Spleen (tissue), 13 donors: ENCODE measurements around the gene ITGB8. TPM values are rescaled to one million over a fixed set of nuclear protein-coding genes. Genes with fewer than 3 reads are reported as not detected.

Source experiments
- DNase-seq: peaks from one replicate; pipeline ENCODE4 v3.0.0-alpha.2; 2020
- H3K27ac ChIP-seq, 8 donors: fragments of 200-600 bp; sonication (generic) in 7 of 8; 1 replicate in 4 of 8; 2 replicates in 4 of 8; pipeline versions ENCODE4 v1.5.0 to v1.8.0; 2016 to 2021; ENCODE audit warnings: inconsistent platforms in 4 of 8, mild to moderate bottlenecking in 4 of 8, moderate library complexity in 1 of 8
- H3K27me3 ChIP-seq, 7 donors: fragments of 200-600 bp; sonication (generic) in 6 of 7; replicated peaks in 1 of 7; 1 replicate in 4 of 7; 2 replicates in 3 of 7; pipeline versions ENCODE4 v1.5.0 to v1.8.0; 2016 to 2021; ENCODE audit warnings: inconsistent platforms in 3 of 7, mild to moderate bottlenecking in 1 of 7
- H3K36me3 ChIP-seq, 6 donors: fragments of 200-600 bp; sonication (generic) in 5 of 6; 1 replicate in 4 of 6; 2 replicates in 2 of 6; pipeline versions ENCODE4 v1.5.0 to v1.8.0; 2016 to 2021; ENCODE audit warnings: inconsistent platforms in 2 of 6
- H3K4me1 ChIP-seq, 6 donors: fragments of 200-600 bp; sonication (generic) in 5 of 6; 1 replicate in 3 of 6; 2 replicates in 3 of 6; pipeline versions ENCODE4 v1.5.0 to v1.8.0; 2016 to 2021; ENCODE audit warnings: inconsistent platforms in 3 of 6
- H3K4me3 ChIP-seq, 8 donors: fragments of 200-600 bp; sonication (generic) in 7 of 8; 1 replicate in 4 of 8; 2 replicates in 4 of 8; pipeline versions ENCODE4 v1.5.0 to v1.8.0; 2016 to 2021; ENCODE audit warnings: inconsistent platforms in 4 of 8, mild to moderate bottlenecking in 4 of 8, moderate library complexity in 2 of 8
- H3K9me3 ChIP-seq, 8 donors: fragments of 200-600 bp; sonication (generic) in 7 of 8; 1 replicate in 4 of 8; 2 replicates in 4 of 8; pipeline versions ENCODE4 v1.5.0 to v1.8.0; 2016 to 2021; ENCODE audit warnings: inconsistent platforms in 4 of 8
- POLR2A ChIP-seq, 3 donors: fragments of 450-650 bp; IDR thresholded peaks; one replicate each; pipeline ENCODE4 v1.5.1; 2017; ENCODE audit warnings: antibody characterized with exemption in 3 of 3, mild to moderate bottlenecking in 1 of 3
- POLR2AphosphoS5 ChIP-seq, 3 donors: sonication (generic); formaldehyde crosslinking; IDR thresholded peaks; one replicate each; pipeline ENCODE4 v1.5.1; 2017; ENCODE audit warnings: antibody characterized with exemption in 3 of 3
- WGBS, 5 donors: extraction: QIAGEN DNeasy Blood & Tissue Kit in 3 of 5; methylation state at CpG; one replicate each; pipeline versions ENCODE4 v1.1.5 to v1.1.7; 2013 to 2018; 5-methylcytosine and 5-hydroxymethylcytosine counted together
- intact Hi-C: fragments of 100-400 bp; cut with DNase I; formaldehyde crosslinking; loops from one replicate; pipeline ENCODE4 v1.15.0; 2023; ENCODE audit warnings: low total_unique reads
- long read RNA-seq, 2 donors: transcript quantifications; one replicate each; lab custom pipeline, GENCODE V29; 2026
- polyA plus RNA-seq, 3 donors: library from polyadenylated mRNA; stranded (reverse); fragments of 200-250 nt; gene quantifications; one replicate each; pipeline ENCODE4 v1.2.1, GENCODE V29; 2013
- total RNA-seq, 7 donors: library from RNA; depleted of rRNA in 3 of 7; stranded (reverse); fragments of >200 nt in 3 of 7; fragmentation: NEBNext Ultra II Directional in 4 of 7; extraction: Animal tissue kit (Norgen Biotek cat#: 25700) in 4 of 7; gene quantifications; one replicate each; pipeline versions ENCODE4 v1.1.0 to v1.2.1, GENCODE V29; 2016 to 2021
- TF ChIP-seq, protein P1 (sequence below), 11 experiments: fragments of 200-600 bp in 7 of 11; fragments of 450-650 bp in 4 of 11; sonication (generic) in 4 of 11; IDR thresholded peaks in 8 of 11; conservative IDR thresholded peaks in 3 of 11; 1 replicate in 7 of 11; 2 replicates in 4 of 11; pipeline versions ENCODE4 v1.4.0 to v1.8.0; 2016 to 2021; ENCODE audit warnings: antibody characterized with exemption in 11 of 11, inconsistent platforms in 4 of 11, mild to moderate bottlenecking in 1 of 11
- donor health status: healthy with polysubstance abuse.
- donor health status: DM: no; HTN: no; CAD: no; lungs with moderate emphysema.
- donor health status: DM: no; HTN: no; CAD: no.
- donor health status: Bipolar disorder and iron deficiency.
- donor health status: healthy.
- donor health status: DM: no; HTN: no; CAD: no.
- donor health status: DM: yes; HTN: yes; CAD: no.

The ITGB8 gene
- total RNA-seq: 1 to 10 TPM in 1 of 7 donors, under 1 TPM in 6; 0.11 to 1.0 (median 0.38) TPM
- polyA plus RNA-seq: 1 to 10 TPM in 1 of 3 donors, under 1 TPM in 2; 0.11 to 1.1 (median 0.18) TPM
- long read RNA-seq, donor 1: 0 reads
- long read RNA-seq, donor 2: 0 reads

DNA sequence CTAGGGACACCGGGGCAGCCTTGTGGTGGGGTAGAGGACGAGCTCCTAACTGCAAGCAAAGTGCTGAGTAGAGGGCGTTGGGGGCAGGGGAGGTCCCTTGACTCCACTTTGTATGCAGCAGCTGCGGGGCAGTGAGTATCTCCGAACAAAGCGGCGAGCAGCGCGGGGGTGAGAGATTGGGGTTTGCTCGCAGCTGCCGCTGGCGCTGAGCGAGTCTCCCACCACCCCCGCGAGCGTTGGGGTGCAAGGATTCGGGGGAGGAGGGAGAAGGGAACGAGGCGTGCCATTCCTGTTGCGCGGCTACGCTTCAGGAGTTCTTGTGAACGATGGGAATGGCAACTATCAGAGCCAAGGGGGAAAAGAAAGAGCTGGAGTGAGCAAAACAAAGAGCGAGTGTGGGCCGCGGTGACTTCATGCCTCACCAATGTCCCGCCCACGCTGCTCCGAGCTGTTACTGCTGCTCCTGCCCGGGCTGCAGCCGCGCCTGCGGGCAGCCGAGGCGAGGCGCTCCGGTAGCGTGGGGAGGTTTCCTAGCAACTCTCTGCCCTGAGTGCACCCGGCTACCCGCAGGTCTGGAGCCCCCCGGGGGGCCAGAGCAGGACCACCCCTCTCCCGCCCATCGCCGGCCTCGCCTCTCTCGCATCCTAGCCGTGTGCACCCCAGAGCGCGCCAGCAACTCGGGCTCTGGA is at the start of gene ITGB8:
Gene ITGB8 (plus strand): TSS at position 662 of the 689 bp plus-strand sequence. CDS start 907 bp downstream, outside the sequence.
- peaks cover 0 to 75% (median 32%) of the 10 kb centered on the region in 7 donors for H3K27me3 ChIP-seq
- intact Hi-C loops: no loop called here
- H3K36me3 ChIP-seq: no peaks in the 10 kb centered on the region
- TF ChIP-seq, protein P1, sequence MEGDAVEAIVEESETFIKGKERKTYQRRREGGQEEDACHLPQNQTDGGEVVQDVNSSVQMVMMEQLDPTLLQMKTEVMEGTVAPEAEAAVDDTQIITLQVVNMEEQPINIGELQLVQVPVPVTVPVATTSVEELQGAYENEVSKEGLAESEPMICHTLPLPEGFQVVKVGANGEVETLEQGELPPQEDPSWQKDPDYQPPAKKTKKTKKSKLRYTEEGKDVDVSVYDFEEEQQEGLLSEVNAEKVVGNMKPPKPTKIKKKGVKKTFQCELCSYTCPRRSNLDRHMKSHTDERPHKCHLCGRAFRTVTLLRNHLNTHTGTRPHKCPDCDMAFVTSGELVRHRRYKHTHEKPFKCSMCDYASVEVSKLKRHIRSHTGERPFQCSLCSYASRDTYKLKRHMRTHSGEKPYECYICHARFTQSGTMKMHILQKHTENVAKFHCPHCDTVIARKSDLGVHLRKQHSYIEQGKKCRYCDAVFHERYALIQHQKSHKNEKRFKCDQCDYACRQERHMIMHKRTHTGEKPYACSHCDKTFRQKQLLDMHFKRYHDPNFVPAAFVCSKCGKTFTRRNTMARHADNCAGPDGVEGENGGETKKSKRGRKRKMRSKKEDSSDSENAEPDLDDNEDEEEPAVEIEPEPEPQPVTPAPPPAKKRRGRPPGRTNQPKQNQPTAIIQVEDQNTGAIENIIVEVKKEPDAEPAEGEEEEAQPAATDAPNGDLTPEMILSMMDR (IDR thresholded peaks at IDR 0.05 in 8 of 11, conservative IDR thresholded peaks at IDR 0.05 in 3 of 11): no peak
- TF ChIP-seq POLR2AphosphoS5 (IDR thresholded peaks at IDR 0.05): peak in 1 of 3 donors; percentile 43
- no peak for TF ChIP-seq POLR2A (IDR thresholded peaks at IDR 0.05)
- no peaks in the 10 kb centered on the region for H3K9me3 ChIP-seq
- H3K4me3 ChIP-seq: peak within 1 kb of the TSS; percentile 32 to 78 (median 54)
- H3K4me1 ChIP-seq: peaks cover 0 to 33% (median 24%) of the 10 kb centered on the region in 6 donors
- DNase-seq: peak; percentile 88
- H3K27ac ChIP-seq: peak within 1 kb of the TSS in 3 of 8 donors; percentile 14 to 22 (median 16)
- WGBS, 5 donors: 0 to 1% (median 1%) methylated on average over 40 to 50 of the region's 50 CpGs

DNA sequence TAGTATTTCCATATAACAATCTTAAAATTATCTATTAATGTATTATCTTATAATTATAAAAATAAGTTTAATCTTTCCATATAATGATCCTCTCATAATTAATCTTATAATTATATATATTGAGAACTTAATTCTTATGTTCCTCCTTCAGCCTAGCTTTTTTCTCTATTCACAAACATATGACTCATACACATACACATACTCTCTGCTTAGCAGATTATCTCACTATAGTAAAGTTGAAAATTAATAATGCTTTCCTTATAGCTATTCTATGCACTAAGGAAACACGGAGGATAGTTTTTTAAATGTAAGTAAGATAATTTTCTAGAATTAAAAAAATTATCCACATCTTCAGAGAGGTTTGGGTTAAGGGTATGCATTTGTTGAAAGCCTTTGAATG is 47.7 kb upstream of the ITGB8 start:
- 70 to 89% (median 76%) methylated on average over 1 of the region's 1 CpG for WGBS, 5 donors
- no peak for DNase-seq
- TF ChIP-seq, protein P1 (IDR thresholded peaks at IDR 0.05 in 8 of 11, conservative IDR thresholded peaks at IDR 0.05 in 3 of 11): no peak
- TF ChIP-seq POLR2A (IDR thresholded peaks at IDR 0.05): no peak
- no peak for TF ChIP-seq POLR2AphosphoS5 (IDR thresholded peaks at IDR 0.05)
- Histone ChIP-seq H3K9me3 (no peaks in the 10 kb centered on the region), H3K27me3 (no peaks in the 10 kb centered on the region), H3K4me1 (no peaks in the 10 kb centered on the region), H3K4me3 (no peak overlapping the region), H3K36me3 (no peaks in the 10 kb centered on the region), H3K27ac (no peak overlapping the region)
- intact Hi-C loops: no loop called here

DNA sequence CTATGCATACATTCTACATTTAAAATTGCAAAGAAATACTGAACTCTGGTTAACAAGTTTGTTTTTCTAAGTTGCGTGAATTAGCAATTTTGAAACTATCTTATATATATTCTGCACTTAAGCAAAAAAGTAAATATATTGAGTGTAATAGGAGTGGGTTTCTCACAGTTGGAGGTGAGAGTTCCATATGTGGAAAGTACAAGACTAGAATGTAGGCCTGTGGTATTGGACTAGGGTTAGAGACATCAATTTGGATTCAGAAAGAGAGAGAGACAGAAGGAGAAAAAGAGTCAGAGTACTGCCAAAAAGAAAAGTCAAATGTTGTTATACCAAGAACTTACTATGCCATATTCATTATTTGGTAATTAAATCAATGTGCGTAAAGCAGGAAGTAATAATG is 47.3 kb upstream of the ITGB8 start:
- Histone ChIP-seq H3K27me3 (no peaks in the 10 kb centered on the region), H3K4me1 (no peaks in the 10 kb centered on the region), H3K36me3 (no peaks in the 10 kb centered on the region), H3K4me3 (no peak overlapping the region), H3K9me3 (no peaks in the 10 kb centered on the region), H3K27ac (no peak overlapping the region)
- 79 to 90% (median 88%) methylated on average over 2 of the region's 2 CpGs for WGBS, 5 donors
- intact Hi-C loops: no loop called here
- DNase-seq: no peak
- TF ChIP-seq, protein P1 (IDR thresholded peaks at IDR 0.05 in 8 of 11, conservative IDR thresholded peaks at IDR 0.05 in 3 of 11): no peak
- no peak for TF ChIP-seq POLR2A (IDR thresholded peaks at IDR 0.05)
- TF ChIP-seq POLR2AphosphoS5 (IDR thresholded peaks at IDR 0.05): no peak

DNA sequence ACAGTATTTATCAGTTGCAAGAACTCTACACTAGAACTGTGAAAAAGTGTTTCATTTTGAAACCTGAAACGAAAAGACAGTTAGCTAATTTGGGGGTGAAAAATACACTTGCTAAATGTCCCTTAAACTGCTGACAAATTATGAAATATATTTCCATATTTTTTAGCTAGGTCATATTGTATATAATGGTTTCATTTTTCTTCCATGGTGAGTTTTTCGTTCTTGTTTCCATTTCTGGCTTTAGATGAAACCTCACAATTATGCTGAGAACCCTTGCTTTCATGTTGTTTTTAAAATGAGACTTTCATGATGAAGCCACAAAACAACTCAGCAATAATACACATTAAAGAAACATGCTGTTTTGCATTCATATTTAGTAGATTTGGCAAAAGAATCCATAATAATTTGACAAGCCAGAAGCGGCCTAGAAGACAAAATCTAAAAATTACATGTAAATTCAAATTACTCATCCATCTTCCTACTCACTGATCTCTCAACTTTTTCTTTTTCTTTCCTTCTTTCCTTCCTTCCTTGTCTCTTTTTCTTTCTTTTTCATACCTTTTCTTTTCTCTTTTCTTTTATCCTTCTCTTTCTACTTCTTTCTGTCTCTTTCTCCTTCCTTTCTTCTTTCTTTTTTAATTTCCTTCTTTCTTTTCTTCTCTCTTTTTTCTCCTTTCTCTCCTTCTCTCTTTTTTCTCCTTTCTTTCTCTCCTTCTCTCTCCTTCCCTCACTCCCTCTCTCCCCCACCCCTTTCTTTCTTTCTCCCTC is 46.5 kb upstream of the ITGB8 start:
- no peak overlapping the region for H3K4me3 ChIP-seq
- intact Hi-C loops: no loop called here
- TF ChIP-seq, protein P1 (IDR thresholded peaks at IDR 0.05 in 8 of 11, conservative IDR thresholded peaks at IDR 0.05 in 3 of 11): no peak
- no peak for TF ChIP-seq POLR2A (IDR thresholded peaks at IDR 0.05)
- no peak for TF ChIP-seq POLR2AphosphoS5 (IDR thresholded peaks at IDR 0.05)
- no peak for DNase-seq
- no peaks in the 10 kb centered on the region for H3K36me3 ChIP-seq
- no peak overlapping the region for H3K27ac ChIP-seq
- 57 to 73% (median 69%) methylated on average over 3 of the region's 3 CpGs for WGBS, 5 donors
- H3K9me3 ChIP-seq: no peaks in the 10 kb centered on the region
- no peaks in the 10 kb centered on the region for H3K27me3 ChIP-seq
- H3K4me1 ChIP-seq: no peaks in the 10 kb centered on the region
